HG02840 (cell line): Measurements from ENCODE around the gene OR4S1.
"Not testable (repeated sequence)": the region's sequence is repeated elsewhere in the genome, so short reads cannot be mapped to it uniquely, and the experiment has no call there.

Experiments
- ATAC-seq: cut with Tn5 transposase; IDR thresholded peaks from one replicate; pipeline ENCODE4 v1.9.1; 2021; ENCODE audit warnings: mild to moderate bottlenecking, moderate library complexity, moderate number of reproducible peaks; ENCODE audit not compliant: unreplicated experiment, low FRiP score

OR4S1 gene, protein sequence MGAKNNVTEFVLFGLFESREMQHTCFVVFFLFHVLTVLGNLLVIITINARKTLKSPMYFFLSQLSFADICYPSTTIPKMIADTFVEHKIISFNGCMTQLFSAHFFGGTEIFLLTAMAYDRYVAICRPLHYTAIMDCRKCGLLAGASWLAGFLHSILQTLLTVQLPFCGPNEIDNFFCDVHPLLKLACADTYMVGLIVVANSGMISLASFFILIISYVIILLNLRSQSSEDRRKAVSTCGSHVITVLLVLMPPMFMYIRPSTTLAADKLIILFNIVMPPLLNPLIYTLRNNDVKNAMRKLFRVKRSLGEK

DNA sequence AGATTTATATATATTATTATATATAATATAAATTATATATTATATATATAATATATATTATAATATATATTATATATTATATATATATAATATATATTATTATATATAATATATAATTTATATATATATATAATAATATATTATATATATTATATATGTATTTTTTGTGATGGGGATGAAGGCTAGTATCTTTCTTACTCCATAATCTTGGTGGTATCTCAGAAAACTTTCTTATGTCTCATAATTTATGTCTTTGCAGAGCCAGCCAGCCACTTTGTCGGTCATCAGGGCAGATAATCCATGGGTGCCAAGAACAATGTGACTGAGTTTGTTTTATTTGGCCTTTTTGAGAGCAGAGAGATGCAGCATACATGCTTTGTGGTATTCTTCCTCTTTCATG is at the start of gene OR4S1:
Gene OR4S1 (plus strand): TSS at position 301 of the 400 bp plus-strand sequence. CDS start 0 bp downstream, at position 301.
- no peak for ATAC-seq

DNA sequence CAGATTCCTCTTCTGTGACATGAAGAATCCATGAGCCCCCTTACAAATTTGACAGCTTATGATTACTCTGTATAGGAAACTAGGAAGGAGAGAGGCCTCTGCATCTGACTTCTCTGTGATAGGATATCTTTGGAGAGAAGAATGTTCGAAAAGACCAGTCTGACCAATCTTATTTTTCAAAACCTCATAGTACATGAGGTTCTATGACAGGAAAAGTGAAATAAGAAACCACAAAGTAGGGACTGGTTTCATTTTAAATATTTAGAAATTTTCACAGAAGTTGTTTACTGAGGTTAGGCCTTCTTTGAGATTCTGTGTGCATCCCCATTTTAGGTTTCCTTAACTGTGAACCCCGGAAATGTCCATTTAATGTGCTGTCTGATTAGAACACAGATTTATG is 44.4 kb upstream of the OR4S1 start:
- no peak for ATAC-seq

DNA sequence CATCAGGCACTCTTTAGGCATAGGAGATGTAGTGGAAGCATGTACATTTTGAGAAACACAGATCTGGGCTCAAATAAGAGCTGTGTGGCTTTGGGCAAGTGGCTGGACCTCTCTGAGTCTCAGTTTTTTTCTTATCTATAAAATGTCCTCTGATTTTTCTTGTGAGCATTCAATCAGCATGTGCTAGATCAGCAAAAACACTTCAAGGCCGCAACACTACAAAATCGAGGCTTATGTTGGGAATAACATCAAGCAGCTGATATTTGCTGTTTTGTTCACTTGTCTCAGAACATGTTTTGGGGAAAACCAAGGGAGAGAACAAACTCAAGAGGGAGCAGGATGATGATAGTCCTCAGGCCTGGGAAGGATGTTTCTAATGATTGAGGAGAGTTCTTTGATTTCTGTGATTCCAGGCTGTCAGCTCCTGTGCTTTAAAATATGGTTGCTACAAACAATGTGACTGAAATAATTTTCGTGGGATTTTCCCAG is 42.6 kb upstream of the OR4S1 start, which contains the start of gene OR4X1:
Gene OR4X1 (plus strand): TSS at position 439 of the 489 bp plus-strand sequence. CDS start 0 bp downstream, at position 439.
- ATAC-seq: no peak

DNA sequence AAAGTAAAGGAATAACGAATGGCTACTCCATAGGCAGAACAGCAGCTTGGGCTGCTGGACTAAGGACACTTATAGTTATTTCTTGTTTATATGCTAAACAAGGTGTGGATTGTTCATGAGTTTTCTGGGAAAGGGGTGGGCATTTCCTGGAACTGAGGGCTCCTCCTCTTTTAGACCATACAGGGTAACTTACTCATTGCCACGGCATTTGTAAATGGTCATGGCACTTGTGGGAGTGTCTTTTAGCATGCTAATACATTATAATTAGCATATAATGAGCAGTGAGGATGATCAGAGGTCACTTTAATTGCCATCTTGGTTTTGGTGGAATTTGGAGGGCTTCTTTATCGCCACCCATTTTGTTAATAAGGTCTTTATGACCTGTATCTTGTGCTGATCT is 35.4 kb upstream of the OR4S1 start:
- no peak for ATAC-seq

DNA sequence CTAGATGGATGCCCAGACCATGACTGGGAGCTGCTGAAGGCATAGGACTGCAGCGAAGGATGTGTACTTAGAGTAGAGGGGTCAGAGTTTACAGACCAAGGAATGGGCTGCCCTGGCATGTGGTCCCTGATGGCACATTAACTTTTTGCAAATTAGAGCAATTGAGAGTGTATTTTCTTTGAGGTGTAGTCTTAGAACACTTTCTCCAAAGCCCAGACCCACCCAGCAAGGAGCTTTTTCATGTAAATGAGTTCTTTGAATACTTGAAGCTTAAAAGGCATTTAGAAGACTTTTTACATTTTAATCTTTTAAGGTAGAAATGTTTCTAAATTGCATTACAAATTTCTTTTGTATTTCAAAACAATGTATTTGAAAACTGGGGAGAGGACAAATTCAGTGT is 33.4 kb upstream of the OR4S1 start:
- no peak for ATAC-seq

DNA sequence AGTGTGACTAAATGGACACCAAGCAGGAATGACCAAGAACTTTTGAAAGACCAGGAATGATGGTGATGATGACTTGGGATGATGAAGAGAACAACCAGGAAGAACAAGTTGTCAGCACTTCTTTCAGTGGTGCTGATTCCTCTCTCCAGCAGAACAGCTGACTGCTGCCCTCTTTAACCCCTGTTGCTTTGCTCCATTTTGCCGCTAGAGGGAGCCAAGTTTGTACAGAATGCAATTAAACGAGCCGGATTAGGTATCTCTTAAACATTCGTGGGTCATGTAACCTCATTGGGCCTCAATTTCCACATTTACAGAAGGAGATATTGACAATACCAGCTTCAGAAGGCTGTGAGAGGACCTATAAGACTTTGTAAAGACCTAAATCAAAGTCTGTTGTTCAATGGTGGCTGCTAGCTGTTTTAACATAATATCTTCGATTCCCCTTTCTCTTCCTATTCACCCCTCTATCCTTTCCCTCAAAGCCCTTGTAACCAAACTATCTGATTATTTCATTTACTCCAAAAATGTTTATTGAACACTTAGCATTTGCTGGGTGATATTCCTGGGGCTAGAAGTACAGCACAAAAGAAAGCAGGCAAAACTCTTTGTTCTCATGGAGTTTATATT is 1.9 kb downstream of the OR4S1 start:
- ATAC-seq: peak; percentile 73

DNA sequence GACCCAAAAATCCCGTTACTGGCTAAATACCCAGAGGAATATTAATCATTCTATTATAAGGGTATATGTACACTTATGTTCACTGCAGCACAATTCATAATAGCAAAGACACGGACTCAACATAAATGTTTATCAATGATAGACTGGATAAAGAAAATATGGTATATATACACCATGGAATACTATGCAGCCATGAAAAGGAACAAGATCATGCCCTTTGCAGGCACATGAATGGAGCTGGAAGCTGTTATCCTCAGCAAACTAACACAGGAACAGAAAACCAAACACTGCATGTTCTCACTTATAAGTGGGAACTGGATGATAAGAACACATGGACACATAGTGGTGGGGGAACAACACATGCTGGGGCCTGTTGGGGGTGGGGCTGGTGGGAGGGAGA is 7.6 kb downstream of the OR4S1 start:
- ATAC-seq: not testable (repeated sequence)

DNA sequence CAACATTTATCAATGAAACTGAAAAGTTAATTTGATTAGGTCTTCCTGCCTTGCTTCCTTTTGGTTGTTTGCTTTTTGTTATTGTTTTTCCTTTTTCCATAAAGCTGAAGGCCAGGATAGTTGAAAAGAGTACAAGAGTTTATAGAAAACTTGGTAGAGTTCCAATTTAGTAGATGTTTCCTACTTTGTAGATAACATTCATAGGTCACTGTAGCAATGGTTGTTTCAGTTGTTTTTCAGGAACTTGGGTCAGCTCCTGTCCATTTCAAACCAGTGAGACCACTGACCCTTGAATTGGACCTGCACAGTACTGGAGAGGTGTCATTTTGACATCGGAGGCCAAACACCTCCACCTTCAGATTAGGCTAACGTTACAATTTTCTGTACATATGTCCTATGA is 13.8 kb downstream of the OR4S1 start:
- not testable (repeated sequence) for ATAC-seq

DNA sequence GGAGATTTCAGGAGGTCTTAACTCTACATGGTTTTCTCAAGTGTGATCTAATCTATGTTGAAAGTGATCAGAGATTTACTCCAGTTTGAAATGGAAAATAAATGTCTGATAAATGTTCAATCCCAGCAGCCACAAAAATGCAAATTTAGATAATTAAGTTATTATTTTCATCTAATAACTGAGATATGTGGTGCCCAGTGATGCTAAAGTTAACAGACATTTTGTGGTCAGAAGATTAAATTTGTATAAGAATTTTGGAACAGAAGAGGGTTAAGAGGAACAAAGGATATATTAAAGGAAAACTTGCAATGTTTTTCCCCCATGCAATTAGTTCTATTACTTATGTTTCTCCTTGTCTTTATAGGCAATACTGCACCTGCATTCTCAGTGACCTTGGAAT is 18.6 kb downstream of the OR4S1 start, which contains the start of gene OR4C3:
Gene OR4C3 (plus strand): TSS at position 301 of the 400 bp plus-strand sequence. CDS start 102 bp downstream, outside the sequence.
- not testable (repeated sequence) for ATAC-seq

DNA sequence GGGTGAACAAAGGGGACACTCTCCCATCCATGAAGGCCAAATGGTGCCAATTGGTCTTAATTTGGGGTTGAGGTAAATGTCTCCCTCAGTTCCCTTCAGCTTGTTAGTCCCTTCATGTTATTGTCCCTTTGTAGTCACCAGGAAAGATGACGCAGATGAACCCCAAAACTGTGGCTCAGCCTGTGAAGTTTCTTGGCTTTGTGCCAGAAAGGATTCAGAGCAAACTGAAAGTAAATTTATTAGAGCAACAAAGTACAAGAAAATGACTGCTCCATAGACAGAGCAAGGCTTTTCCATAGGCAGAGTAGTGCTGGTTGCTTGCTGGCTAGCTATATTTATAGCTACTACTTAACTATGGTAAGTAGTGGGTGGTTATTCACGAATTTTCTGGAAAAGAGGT is 35.4 kb downstream of the OR4S1 start:
- no peak for ATAC-seq

DNA sequence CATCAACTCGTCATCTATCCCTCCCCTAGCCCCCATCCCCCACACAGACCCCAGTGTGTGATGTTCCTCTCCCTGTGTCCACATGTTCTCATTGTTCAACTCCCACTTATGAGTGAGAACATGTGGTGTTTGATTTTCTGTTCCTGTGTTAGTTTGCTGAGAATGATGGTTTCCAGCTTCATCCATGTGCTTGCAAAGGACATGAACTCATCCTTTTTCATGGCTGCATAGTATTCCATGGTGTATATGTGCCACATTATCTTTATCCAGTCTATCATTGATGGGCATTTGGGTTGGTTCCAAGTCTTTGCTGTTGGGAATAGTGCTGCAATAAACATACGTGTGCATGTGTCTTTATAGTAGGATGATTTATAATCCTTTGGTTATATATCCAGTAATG is 36.5 kb downstream of the OR4S1 start:
- ATAC-seq: not testable (repeated sequence)

DNA sequence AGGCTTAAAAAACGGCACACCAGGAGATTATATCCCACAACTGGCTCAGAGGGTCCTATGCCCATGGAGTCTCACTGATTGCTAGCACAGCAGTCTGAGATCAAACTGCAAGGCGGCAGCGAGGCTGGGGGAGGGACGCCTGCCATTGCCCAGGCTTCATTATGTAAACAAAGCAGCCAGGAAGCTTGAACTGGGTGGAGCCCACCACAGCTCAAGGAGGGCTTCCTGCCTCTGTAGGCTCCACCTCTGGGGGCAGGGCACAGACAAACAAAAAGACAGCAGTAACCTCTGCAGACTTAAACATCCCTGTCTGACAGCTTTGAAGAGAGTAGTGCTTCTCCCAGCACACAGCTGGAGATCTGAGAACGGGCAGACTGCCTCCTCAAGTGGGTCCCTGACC is 40.3 kb downstream of the OR4S1 start:
- ATAC-seq: not testable (repeated sequence)

DNA sequence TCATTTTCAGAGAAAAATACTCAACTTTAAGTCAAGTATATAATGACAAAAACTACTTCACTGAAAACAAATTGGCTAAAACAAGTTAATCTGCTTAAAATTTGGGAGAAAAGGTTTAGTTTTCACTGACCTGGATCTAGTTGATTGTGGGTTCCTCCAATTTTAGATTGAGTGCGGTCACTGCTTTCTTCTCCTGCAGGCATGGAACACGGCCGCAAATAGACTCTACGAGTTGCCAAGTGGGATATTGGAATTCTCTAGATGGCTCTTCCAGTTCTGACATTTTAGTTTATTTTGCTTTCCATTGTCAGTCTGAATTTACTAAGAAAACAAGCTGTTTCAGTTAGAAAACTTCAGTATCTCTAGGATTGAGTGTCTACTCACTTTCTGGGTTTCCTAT is 48.0 kb downstream of the OR4S1 start:
- no peak for ATAC-seq

DNA sequence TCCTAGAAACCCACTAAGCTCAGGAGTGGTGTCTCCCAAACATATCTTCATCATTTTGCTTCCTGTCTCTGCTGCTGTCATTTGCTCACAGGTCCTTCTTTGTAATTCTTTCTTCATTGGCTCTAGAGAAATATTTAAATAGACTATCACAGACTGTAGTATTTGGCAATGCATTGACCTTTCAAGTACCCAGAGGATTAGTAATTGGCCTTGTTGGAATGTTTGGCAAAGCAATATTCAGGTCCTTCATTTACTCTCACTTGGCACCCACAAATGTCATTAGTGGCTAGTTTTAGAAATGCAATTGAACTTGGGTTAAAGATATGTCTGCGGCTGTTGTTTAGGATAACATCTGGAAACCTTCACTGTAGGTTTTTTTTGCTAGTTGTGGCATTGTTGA is 48.7 kb downstream of the OR4S1 start:
- ATAC-seq: no peak
